GM23248 (cell line): ENCODE measurements around the gene ITFG1.

ENCODE experiments used
- EZH2 ChIP-seq: fragments of 200-600 bp; sonication (generic); IDR thresholded peaks from 2 replicates; pipeline ENCODE4 v1.6.1; 2018; ENCODE audit warnings: antibody characterized with exemption, mild to moderate bottlenecking; ENCODE audit not compliant: insufficient read depth, poor library complexity, severe bottlenecking
- EZH2phosphoT487 ChIP-seq: fragments of 200-600 bp; sonication (generic); IDR thresholded peaks from 2 replicates; pipeline ENCODE4 v1.6.1; 2018; ENCODE audit warnings: antibody characterized with exemption, moderate library complexity, mild to moderate bottlenecking, low read depth; ENCODE audit not compliant: insufficient read depth

GRCh38 chr16:47320546-47321310 lies 140.1 kb downstream of the ITFG1 start:
- TF ChIP-seq EZH2 (no peak), EZH2phosphoT487 (no peak)
